Chondrocyte (in vitro differentiated cells): Measurements from ENCODE around the gene PRKCA. TPM values are rescaled to one million over a fixed set of nuclear protein-coding genes. Genes with fewer than 3 reads are reported as not detected.

Experiments used
- DNase-seq: peaks from one replicate; pipeline ENCODE4 v3.0.0; 2021; ENCODE audit warnings: mixed read lengths, low spot score
- H3K27ac Mint-ChIP-seq: one replicate; pipeline ENCODE4 v1.8.0; 2021; ENCODE audit warnings: mild to moderate bottlenecking, moderate library complexity, mixed read lengths; ENCODE audit not compliant: unreplicated experiment
- H3K27me3 Mint-ChIP-seq: 2 replicates; pipeline ENCODE4 v1.8.0; 2021; ENCODE audit warnings: low read depth, mixed read lengths
- H3K36me3 Mint-ChIP-seq: 2 replicates; pipeline ENCODE4 v1.8.0; 2021; ENCODE audit warnings: low read depth, mixed read lengths
- H3K4me1 Mint-ChIP-seq: 2 replicates; pipeline ENCODE4 v1.8.0; 2021; ENCODE audit warnings: low read depth, mild to moderate bottlenecking, mixed read lengths
- H3K4me3 Mint-ChIP-seq: one replicate; pipeline ENCODE4 v1.8.0; 2021; ENCODE audit warnings: mild to moderate bottlenecking, moderate library complexity, mixed read lengths; ENCODE audit not compliant: unreplicated experiment
- H3K9me3 Mint-ChIP-seq: 2 replicates; pipeline ENCODE4 v1.8.0; 2021; ENCODE audit warnings: low read depth, mixed read lengths
- total RNA-seq: library from RNA; stranded (reverse); gene quantifications from 3 replicates; pipeline ENCODE4 v1.2.1, GENCODE V29; 2021
- TF ChIP-seq, protein P1 (sequence below): fragments of 200-600 bp; sonication (generic); IDR thresholded peaks from 2 replicates; pipeline ENCODE4 v1.5.0; 2021; ENCODE audit warnings: antibody characterized with exemption, mild to moderate bottlenecking, moderate library complexity

The PRKCA gene
- total RNA-seq, 1 donor from 2014 or later: 51.5 TPM

GRCh38 chr17:66353937-66354401 lies 51.6 kb downstream of the PRKCA start:
- DNase-seq: no peak
- Mint-ChIP-seq H3K4me1 (peaks cover 56% of the 10 kb centered on the region), H3K36me3 (no peaks in the 10 kb centered on the region), H3K9me3 (no peaks in the 10 kb centered on the region), H3K4me3 (no peak overlapping the region), H3K27ac (peak overlapping the region; percentile 17), H3K27me3 (no peaks in the 10 kb centered on the region)
- TF ChIP-seq, protein P1, sequence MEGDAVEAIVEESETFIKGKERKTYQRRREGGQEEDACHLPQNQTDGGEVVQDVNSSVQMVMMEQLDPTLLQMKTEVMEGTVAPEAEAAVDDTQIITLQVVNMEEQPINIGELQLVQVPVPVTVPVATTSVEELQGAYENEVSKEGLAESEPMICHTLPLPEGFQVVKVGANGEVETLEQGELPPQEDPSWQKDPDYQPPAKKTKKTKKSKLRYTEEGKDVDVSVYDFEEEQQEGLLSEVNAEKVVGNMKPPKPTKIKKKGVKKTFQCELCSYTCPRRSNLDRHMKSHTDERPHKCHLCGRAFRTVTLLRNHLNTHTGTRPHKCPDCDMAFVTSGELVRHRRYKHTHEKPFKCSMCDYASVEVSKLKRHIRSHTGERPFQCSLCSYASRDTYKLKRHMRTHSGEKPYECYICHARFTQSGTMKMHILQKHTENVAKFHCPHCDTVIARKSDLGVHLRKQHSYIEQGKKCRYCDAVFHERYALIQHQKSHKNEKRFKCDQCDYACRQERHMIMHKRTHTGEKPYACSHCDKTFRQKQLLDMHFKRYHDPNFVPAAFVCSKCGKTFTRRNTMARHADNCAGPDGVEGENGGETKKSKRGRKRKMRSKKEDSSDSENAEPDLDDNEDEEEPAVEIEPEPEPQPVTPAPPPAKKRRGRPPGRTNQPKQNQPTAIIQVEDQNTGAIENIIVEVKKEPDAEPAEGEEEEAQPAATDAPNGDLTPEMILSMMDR: no peak

- H3K4me1 Mint-ChIP-seq: peaks cover 51% of the 10 kb centered on the region
- TF ChIP-seq, protein P1: no peak
- no peaks in the 10 kb centered on the region for H3K36me3 Mint-ChIP-seq
- no peak overlapping the region for H3K4me3 Mint-ChIP-seq
- no peaks in the 10 kb centered on the region for H3K27me3 Mint-ChIP-seq
- H3K27ac Mint-ChIP-seq: no peak overlapping the region
- H3K9me3 Mint-ChIP-seq: no peaks in the 10 kb centered on the region
- no peak for DNase-seq
These were observed 52.1 kb downstream of the PRKCA start for GRCh38 chr17:66354472-66354871.

DNA sequence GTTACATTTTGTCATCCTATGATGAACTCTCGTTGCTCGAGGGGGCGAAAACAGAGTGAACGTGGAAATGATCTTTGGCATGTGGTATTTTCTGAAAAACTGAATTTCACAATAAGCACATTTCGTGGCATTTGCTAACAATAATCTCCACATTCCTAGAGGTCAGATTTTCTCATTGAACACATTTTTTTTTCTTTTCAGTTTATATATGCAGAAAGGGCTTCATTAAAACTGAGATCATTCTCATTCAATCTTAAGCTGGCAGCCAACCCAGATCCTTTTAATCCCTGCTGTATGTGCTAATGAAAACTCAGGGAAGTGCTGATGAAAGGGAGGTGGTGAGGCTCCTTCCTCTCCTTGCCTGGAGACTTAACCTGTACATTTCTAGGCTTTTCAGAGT lies 52.6 kb downstream of the PRKCA start:
- H3K4me1 Mint-ChIP-seq: peaks cover 47% of the 10 kb centered on the region
- no peak overlapping the region for H3K4me3 Mint-ChIP-seq

DNA sequence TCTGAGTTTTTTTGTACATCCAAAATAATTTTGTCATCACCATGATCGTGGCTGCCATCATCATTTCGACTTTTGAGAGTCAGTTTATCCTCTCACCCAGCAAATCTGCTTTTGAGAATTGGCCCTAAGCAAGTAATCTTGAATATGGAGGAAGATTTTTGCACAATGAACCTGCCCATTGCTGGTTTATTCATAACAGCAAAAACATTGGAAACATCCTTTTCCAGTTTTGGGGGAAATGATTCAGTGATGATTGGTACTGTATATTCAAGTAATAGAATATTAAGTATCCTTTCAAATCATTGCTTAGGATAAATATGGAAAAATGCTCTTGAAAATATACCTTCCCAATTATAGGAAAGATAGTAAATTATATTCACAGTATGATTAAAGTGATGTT lies 53.1 kb downstream of the PRKCA start:
- no peak for DNase-seq
- Mint-ChIP-seq H3K27me3 (no peaks in the 10 kb centered on the region), H3K27ac (no peak overlapping the region), H3K9me3 (no peaks in the 10 kb centered on the region), H3K4me3 (no peak overlapping the region), H3K4me1 (peaks cover 47% of the 10 kb centered on the region), H3K36me3 (no peaks in the 10 kb centered on the region)
- TF ChIP-seq, protein P1: no peak

More for the DNA sequence above, 52.6 kb downstream of the PRKCA start:
- no peak overlapping the region for H3K27ac Mint-ChIP-seq
- no peaks in the 10 kb centered on the region for H3K27me3 Mint-ChIP-seq
- H3K36me3 Mint-ChIP-seq: no peaks in the 10 kb centered on the region
- H3K9me3 Mint-ChIP-seq: no peaks in the 10 kb centered on the region
- TF ChIP-seq, protein P1: no peak
- no peak for DNase-seq

GRCh38 chr17:66357037-66357436 lies 54.6 kb downstream of the PRKCA start:
- TF ChIP-seq, protein P1: no peak
- Mint-ChIP-seq H3K9me3 (no peaks in the 10 kb centered on the region), H3K4me1 (peaks cover 39% of the 10 kb centered on the region), H3K27ac (peak overlapping the region; percentile 38), H3K4me3 (no peak overlapping the region), H3K27me3 (no peaks in the 10 kb centered on the region), H3K36me3 (no peaks in the 10 kb centered on the region)
- no peak for DNase-seq
